ENCODE data around the gene DNAJB8.

Gene DNAJB8

DNA sequence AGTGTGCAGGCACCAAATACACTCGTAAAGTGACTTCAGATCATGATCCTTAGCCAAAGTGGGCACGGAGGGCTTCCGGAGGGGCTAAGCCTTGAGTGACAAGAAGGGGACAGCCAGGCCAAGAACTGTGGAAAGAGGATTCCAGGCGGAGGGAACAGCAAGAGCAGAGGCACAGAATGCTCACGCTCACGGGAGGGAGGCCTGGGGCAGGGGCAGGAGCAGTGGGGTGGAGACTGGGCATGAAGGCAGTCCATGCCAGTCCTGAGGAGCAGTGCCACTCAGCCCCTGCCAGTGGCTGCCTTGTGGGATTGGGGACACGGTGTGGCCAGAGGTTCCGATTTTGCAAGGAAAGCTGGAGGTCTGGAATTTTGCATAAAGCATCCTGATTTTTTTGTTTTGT lies 36.0 kb downstream of the DNAJB8 start:
- FAIRE-seq (no peak), DNase-seq (ENCODE audit: extremely low spot score, insufficient read length, low read depth) (no peak)

DNA sequence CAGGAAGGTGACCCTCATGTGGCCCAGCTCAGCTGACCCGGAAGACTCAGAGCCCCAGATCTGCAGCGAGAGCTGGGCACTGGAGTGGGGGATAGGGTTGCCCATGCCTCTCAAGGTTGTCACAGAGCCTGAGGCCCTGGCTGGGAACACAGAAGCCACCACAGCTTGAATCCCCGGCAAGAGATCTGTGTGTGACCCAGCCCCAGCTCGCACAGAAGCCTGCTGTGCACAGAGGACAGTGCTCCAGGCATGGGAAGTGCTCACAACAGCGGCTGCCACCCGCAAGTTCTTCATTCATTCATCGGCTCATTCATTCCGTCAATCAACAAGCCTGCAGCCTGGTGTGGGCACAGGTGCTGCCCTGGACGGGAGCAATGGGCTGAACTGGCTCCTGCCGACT lies 36.4 kb downstream of the DNAJB8 start:
- DNase-seq (ENCODE audit: extremely low spot score, insufficient read length, low read depth) = no peak
- FAIRE-seq = no peak

DNA sequence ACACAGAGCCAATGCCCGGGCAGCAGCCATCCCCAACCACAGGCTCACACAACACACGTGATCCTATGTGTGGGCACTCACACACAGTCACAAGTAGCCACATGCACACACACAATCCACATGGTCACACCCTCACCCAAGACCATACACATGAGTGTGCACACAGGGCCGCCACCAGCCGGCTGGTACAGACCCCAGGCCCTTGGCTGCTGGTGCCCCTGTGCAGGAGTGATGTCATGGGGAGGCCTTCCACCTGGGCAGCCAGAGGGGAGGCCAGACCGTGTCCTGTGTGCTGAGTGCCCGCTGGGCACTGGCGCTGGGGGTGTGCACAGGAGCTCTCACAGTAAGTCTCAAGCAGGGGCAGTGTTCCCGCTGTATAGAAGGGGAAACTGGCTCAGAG lies 36.9 kb downstream of the DNAJB8 start:
- no peak for DNase-seq (ENCODE audit: extremely low spot score, insufficient read length, low read depth)
- no peak for FAIRE-seq

DNA sequence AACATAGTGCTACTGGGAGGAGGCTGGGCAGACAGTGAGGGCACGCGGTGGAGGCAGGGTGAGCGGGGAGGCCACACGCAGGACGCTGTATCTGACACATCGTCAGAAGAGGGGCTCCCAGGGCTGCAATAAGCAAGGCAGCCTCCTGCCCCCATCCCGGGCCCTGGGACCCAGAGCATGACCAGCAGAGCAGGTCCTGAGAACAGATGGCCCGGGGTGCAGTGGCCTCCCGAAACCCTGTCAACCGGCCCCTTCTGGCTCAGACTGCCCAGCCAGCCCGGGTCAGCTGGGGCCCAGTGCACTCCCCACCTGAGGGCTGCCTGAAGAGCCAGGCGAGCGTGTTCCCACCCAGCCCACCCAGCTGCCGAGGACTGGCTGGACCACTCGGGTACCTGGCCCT lies 37.4 kb downstream of the DNAJB8 start:
- FAIRE-seq = no peak
- DNase-seq (ENCODE audit: extremely low spot score, insufficient read length, low read depth) = no peak

DNA sequence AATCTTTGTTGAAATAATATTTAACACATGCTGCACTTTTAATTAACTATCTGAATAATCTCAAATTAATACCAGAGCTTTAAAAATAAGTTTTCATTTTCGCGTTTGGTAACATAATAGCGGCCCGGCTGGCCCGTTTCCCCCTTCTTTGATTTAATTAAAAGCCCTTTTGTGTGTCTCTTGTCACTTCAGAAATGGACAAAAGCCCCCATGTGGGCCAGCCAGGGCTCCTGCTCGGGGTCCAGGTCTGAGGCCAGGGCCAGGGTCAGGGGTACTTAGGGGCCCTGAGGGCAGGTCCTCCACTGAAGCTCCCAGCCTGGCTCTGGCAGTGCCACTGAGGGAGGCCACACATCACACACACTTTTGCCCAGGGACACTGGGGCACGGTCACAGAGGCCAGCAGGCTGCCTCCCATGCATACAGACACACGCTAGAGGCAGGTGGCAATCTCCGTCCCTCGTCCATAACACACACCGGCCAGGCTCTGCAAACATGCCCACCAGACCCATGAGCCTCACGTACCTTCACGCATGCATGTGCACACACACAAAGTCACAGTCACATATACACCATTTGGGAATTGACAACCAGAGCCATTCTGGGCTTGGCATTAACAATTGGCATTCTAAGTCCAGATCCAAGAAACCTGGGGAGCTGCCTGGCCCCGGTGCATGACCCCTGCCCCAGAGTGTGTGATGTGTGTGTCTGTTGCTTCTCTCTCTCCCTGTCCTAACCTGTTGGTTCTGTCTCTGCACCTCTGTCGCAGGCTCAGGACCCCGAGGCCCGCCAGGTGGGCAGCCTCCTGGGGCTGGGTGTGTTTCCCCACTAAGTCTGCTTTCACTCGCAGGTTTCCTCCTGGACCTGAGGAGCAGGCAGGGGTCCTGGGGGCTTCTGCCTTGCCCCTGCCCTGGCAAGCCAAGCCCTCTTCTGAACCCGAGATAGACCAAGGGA lies 38.5 kb downstream of the DNAJB8 start:
- FAIRE-seq (no peak), DNase-seq (ENCODE audit: extremely low spot score, insufficient read length, low read depth) (no peak)

DNA sequence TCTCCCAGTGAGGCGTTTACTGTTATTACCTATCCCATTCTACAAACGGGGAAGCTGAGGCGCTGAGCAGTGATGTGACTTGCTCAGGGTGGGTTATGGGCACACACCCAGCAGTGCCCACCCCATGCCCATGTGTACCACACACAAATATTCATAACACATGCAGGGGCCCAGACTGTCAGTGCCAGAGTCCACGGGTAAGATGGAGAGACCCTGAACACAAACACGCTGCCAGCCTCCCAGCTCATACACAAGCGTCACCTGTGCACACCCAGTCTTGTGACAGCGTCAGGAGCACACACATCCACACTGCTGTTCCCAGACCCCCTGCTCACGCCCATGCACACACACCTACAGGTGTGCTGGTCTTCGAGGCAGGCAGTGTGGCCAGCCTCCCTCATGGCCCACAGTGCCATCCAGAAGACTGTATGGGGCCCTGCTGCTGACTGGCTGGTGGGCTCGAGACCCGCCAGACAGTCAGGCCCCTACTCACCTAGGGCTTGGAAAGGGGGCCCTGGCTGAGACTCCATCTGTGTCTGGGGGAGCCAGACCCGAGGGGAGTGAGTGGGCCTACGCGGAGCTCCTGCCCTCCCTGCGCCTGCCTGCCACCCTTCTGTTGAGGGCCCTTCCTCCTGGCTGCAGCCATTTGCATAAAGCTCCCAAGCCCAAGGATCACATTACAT lies 39.4 kb downstream of the DNAJB8 start:
- DNase-seq (ENCODE audit: extremely low spot score, insufficient read length, low read depth) (no peak), FAIRE-seq (no peak)

DNA sequence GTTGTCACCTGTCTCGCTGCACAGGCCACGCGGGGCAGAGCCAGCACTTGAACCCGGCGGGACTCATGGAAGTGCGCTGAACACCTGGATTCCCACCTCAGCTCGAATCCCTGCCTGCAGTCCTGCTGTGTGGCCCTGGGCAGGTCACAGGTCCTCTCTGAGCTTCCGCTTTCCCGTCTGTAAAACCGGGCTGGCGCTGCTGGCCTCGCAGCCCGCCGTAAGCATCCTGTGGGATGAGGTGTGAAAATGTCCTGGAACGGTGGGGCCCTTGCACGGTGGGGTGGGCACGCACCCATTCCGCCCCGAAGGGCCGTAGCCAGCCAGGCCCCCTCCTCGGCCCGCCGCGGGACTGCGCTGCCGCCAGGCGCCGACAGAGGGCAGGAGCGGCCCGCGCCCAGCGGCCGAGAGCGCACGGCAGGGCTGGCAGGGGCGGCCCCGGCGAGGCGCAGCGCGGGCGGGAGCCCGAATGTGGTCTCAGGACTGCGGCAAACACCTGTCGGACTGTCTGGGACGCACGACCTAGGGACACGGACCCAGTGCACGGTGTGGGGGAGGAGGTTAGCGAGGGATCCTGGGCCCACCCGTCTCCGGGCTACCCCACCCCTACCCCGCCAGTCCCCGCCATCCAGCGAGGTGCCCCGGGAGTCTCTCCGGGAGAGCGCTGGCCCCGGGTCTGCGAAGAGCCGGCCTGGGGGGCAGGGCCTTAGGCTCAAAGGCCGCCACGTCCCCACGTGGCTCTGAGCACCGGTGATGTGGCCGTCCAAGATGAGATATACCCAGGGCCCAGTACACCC lies 40.4 kb downstream of the DNAJB8 start:
- DNase-seq (ENCODE audit: extremely low spot score, insufficient read length, low read depth) = peak; percentile 80

DNA sequence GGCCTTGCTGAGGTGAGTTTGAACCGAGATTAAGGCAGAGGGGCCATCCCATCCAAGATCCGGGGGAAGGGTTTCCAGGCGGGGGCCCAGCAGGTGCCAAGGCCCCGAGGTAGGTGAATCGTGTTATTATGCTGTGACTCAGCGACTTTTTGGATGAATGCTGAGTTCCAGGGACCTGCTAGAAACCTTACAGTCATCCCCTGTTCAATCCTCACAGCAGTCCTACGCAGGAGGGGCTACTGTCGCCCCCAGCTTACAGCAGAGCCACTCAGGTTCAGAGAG lies 40.9 kb downstream of the DNAJB8 start:
- no peak for FAIRE-seq
- DNase-seq (ENCODE audit: extremely low spot score, insufficient read length, low read depth) = no peak

More for the DNA sequence above, 40.4 kb downstream of the DNAJB8 start:
- peak; percentile 9 for FAIRE-seq

DNA sequence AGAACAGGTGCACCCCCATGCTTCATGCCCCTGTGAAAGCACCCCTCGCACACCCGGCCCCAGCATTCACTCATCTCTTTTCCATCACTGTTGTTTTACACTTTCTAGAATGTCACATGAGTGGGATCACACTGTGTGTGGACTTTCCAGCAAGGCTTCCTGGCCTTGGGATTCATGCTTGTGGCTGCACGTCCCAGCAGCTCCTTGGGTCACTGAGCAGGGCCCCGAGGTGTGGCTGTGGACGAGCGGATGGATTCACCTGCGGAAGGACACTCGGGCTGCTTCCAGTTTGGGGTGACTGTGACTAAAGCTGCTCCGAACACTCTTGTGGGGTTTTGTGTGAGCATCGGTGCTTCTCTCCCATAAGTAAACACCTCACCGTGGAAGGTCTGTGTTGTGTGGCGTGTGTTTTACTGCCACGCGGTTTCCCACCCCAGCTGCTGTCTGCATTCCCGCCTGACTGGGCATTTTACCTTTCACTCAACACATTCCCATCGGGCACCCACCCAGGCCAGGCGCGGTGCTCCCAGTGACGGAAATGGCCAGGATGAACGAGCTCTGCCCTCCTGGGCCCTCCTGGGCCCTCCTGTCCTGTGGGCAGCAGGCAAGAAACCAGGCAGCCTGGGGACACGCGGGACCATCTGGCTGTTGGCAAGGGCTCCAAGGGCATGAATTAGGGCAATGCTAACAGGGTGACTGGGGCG lies 41.4 kb downstream of the DNAJB8 start:
- DNase-seq (ENCODE audit: extremely low spot score, insufficient read length, low read depth) (no peak), FAIRE-seq (no peak)

DNA sequence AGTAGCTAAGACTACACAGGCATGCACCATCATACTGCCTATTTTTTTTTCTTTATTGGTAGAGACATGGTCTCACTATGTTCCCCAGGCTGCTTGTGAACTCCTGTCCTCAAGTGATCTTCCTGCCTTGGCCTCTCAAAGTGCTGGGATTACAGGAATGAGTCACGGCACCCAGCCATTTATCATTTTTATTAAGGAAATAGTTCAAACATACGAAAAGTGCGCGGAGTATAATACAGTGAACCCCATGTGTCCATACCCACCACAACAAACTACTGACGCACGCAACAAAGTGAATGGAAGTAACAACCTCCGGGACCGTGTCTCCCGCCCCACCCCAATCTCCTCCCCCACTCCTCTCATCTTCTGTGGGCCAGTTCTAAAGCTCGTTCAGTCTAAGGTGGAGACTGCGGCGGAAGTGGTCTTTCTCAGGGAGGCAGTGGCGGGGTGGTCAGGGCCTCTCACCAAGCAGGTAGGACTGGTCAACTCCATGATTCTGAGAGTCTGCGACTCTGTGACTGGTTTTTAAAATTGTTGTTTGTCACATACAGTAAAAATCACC lies 42.1 kb downstream of the DNAJB8 start:
- DNase-seq (ENCODE audit: extremely low spot score, insufficient read length, low read depth) = no peak
- FAIRE-seq = no peak

DNA sequence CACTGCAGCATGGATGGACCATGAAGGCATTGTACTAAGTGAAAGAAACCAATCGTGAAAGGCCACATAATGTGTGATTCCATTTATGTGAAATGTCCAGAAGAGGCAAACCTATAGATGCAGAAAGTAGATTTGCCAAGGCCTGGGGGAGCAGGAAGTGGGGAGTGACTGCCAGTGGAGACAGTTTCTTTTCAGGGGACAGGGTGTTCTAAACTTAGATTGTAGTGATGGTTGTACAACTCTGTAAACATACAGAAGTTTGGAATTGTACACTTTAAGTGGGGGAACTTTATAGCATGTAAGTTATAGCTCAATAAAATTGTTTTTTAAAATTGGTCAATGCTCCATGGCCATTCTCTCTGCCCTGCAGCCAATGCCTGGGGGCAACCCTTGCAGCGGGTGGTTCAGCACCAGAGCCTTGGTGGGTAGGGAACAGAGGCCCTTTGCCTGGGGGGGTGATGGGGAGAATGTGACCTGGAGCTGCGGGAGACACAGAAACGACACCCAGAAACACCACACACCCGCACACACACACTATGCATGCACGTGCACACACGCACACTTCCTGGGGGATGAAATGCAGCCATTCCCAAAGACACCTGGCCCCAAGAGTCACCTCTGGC lies 43.1 kb downstream of the DNAJB8 start:
- no peak for FAIRE-seq

DNA sequence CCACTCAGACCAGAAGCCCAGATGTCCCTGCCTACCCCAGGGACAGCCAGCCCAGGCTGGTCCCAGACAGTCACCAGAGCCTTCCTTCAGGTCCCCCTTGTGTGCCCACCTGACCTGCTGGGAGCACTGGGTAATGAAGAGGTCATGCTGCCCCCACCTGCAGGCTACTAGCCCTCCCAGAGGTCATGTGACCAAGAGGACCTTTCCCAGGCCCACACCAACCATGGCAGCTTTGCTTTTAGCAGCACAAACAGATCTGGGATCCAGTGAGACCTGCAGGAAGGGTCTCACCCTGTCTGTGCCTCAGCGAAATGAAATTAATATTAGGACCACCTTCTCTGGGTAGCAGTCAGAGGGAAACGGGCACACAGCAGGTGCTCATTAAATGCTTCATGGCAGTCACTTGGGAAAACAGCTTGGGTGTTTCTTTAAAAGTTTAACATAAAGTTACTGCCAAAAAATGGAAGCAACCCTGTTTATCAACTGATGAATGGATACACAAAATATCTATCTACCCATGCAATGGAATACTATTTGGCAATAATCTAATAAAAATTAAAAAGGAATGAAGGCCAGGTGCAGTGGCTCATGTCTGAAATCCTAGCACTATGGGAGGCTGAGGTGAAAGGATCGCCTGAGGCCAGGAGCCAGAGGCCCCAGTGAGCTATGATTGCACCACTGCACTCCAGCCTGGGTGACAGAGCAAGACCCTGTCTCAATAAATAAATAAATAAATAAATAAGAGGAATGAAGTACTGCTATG lies 43.7 kb downstream of the DNAJB8 start:
- FAIRE-seq = no peak
- DNase-seq (ENCODE audit: extremely low spot score, insufficient read length, low read depth) = no peak

More for the DNA sequence above, 43.1 kb downstream of the DNAJB8 start:
- DNase-seq (ENCODE audit: extremely low spot score, insufficient read length, low read depth) = no peak

DNA sequence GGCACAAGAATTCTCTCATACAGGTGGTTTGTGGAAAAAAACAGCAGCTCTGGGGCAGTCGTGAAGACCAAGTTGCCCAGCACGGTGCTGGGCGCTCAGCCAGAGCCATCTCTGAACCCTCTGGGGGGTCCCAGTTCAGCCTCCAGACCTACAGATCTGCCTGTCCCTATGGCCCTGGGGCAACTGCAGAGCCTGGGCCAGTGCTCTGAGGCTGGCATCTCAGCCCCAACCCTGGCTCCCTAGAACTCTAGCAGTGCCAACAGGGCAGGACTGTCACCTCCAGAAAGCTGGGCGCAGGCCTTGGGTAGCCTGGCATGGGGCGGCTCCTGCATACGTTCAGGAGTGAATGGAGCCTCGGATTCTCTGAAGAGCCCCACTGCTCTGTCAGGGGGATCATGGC lies 44.7 kb downstream of the DNAJB8 start:
- DNase-seq (ENCODE audit: extremely low spot score, insufficient read length, low read depth) (no peak), FAIRE-seq (no peak)

DNA sequence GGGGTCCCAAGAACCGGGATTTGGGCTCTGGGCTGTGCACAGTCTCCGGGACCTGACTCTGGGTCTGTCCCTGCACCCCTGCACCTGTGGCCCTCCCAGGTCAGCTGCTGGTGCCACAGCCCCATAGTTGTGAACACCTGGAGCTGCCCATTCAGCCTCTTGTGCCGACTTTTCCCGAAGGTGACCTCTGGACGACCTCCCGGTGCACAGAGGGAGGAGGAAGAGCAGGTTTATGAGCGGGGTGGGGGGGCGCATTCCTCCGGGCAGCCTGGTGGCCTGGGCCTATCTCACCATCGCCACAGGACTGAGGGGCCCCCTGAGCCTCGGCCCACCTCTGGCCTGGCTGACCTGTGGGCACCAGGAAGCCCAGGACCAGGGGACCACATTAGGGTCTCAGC lies 45.3 kb downstream of the DNAJB8 start:
- FAIRE-seq (no peak), DNase-seq (ENCODE audit: extremely low spot score, insufficient read length, low read depth) (no peak)

DNA sequence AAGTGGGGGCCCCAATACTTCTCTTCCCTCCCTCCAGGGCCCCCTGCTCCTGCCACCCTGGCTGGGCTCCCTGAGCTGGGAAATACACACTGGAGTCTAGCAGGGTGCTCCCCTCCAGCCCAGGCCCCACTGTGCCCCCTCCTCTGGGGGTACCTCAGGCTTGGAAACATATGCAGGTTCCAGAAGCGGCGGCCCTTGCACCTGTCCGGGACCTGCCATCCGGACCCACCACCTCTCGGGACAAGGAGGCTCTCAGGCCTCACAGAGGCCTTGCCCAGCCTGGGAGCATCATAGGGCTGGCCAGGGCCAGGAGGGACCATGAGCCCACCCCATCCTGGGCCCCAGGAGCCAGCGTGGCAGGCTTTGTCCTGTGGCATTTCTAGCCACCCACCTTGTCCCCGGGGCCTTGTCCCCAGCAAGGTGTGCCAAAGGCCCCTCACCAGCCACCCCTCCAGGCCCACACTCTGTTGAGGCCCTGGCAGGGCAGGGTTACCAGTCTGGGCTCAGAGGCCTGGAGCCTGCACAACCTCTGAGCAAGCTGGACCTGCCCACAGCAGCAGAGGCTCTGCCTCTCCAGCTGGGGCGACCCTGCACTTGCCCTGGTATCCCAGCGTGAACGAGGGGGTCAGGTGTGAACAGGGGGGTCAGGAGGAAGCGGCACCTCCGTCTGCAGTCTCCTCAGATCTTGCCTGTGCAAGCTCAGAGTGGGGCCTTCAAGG lies 45.8 kb downstream of the DNAJB8 start:
- DNase-seq (ENCODE audit: extremely low spot score, insufficient read length, low read depth) (no peak), FAIRE-seq (no peak)

DNA sequence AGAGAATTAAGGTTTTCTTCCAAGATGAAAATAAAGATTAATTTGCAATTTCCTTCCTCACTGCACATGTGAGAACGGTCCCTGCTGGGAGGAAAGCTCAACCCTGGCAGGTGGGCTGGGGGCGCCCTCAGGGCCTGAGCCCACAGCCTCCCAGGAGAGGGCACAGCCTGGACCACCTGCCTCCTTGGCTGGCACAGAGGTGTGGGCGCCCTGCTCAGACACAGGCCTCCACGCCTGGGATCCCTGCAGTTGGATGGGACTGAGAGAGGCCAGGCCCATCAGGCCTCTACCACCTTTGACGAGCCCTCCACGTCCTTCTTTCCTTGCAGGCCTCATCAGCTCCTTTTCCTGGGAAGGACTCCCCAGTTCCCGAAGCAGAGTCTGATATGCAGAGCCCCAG lies 46.4 kb downstream of the DNAJB8 start:
- DNase-seq (ENCODE audit: extremely low spot score, insufficient read length, low read depth) = no peak
- no peak for FAIRE-seq

DNA sequence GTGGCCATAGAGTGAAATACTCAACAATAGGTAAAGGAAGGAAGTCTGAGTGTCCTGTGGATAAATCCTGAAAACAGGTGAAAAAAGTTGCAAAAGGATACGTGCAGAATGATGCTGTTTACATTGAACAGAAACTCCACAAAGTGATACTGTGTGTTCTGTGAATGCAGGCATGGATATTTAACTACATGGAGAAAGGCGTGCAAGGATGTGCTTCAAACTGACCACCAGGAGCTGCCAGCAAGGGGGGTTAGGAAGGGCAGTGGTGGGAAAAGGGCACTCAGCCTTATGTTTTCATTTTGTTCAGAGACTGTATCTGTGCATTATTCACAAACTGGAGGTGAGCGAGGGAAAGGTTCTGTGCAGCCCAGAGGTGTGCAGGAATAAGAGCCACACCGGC lies 47.4 kb downstream of the DNAJB8 start:
- no peak for FAIRE-seq
- DNase-seq (ENCODE audit: extremely low spot score, insufficient read length, low read depth) = no peak

DNA sequence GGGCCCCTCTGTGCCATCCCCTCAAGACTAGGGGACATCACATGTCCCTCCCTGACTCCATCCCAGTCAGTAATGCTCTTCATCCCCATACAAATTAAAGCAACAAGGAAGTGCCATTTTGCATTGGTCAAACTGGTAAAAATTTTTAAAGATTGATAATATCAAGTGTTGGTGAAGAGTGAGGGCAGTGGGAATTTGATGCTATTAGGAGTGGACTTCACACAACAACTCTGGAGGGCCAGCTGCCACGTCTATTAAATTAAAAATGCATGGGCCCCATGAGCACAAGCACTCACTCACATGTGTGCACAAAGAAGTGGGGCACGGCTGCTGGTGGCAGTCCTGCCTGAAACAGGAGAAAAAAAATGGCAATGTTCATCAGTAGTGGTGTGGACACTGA lies 47.8 kb downstream of the DNAJB8 start:
- FAIRE-seq (no peak), DNase-seq (ENCODE audit: extremely low spot score, insufficient read length, low read depth) (no peak)

Data from GM18507 (cell line).